Ammon's horn (tissue), 1 donor: ENCODE data around the gene TESK1.
"Not testable (repeated sequence)": the region's sequence is repeated elsewhere in the genome, so short reads cannot be mapped to it uniquely, and the experiment has no call there.

Experiments
- DNase-seq: peaks from one replicate; pipeline ENCODE4 v3.0.0-alpha.2; 2016; ENCODE audit warnings: low spot score

Gene TESK1

GRCh38 chr9:35579659-35580227 is 25.3 kb upstream of the TESK1 start:
- not testable (repeated sequence) for DNase-seq

GRCh38 chr9:35583521-35583920 is 21.5 kb upstream of the TESK1 start:
- DNase-seq: not testable (repeated sequence)

GRCh38 chr9:35584681-35585080 is 20.4 kb upstream of the TESK1 start:
- not testable (repeated sequence) for DNase-seq

GRCh38 chr9:35588506-35588905 is 16.6 kb upstream of the TESK1 start:
- DNase-seq: not testable (repeated sequence)

- no peak for DNase-seq
Observed at GRCh38 chr9:35593581-35593980, 11.5 kb upstream of the TESK1 start.

- no peak for DNase-seq
Observed at GRCh38 chr9:35594471-35594870, 10.6 kb upstream of the TESK1 start.

GRCh38 chr9:35596907-35597306 is 8.2 kb upstream of the TESK1 start:
- DNase-seq: not testable (repeated sequence)

GRCh38 chr9:35598866-35599590 is 6.0 kb upstream of the TESK1 start:
- DNase-seq: no peak

GRCh38 chr9:35599763-35600604 is 5.1 kb upstream of the TESK1 start:
- DNase-seq: peak; percentile 32

GRCh38 chr9:35603506-35603985 is 1.5 kb upstream of the TESK1 start:
- peak; percentile 47 for DNase-seq

GRCh38 chr9:35603986-35604577 is 980 bp upstream of the TESK1 start:
- peak; percentile 99 for DNase-seq

- DNase-seq: no peak
Observed at GRCh38 chr9:35605351-35606137, 482 bp downstream of the TESK1 start.

- DNase-seq: no peak
Observed at GRCh38 chr9:35606138-35606504, 1.1 kb downstream of the TESK1 start.

GRCh38 chr9:35606726-35607125 is 1.7 kb downstream of the TESK1 start:
- DNase-seq: no peak

- DNase-seq: no peak
Observed at GRCh38 chr9:35608221-35608620, 3.2 kb downstream of the TESK1 start.

GRCh38 chr9:35609001-35609819 is 4.1 kb downstream of the TESK1 start:
- no peak for DNase-seq

- DNase-seq: no peak
Observed at GRCh38 chr9:35609820-35610163, 4.7 kb downstream of the TESK1 start.

- DNase-seq: peak; percentile 74
Observed at GRCh38 chr9:35611230-35611797, 6.3 kb downstream of the TESK1 start.

GRCh38 chr9:35612066-35612465 is 7.0 kb downstream of the TESK1 start:
- not testable (repeated sequence) for DNase-seq

- no peak for DNase-seq
Observed at GRCh38 chr9:35612843-35613242, 7.8 kb downstream of the TESK1 start.
